Measurements from ENCODE around the gene LGR5. TPM values are rescaled to one million over a fixed set of nuclear protein-coding genes. Genes with fewer than 3 reads are reported as not detected.

LGR5 gene
- polyA plus RNA-seq, 1 donor (not counting 4 experiments of a cell fraction or from before 2014, with no cell fraction given) = 0.05 TPM

DNA sequence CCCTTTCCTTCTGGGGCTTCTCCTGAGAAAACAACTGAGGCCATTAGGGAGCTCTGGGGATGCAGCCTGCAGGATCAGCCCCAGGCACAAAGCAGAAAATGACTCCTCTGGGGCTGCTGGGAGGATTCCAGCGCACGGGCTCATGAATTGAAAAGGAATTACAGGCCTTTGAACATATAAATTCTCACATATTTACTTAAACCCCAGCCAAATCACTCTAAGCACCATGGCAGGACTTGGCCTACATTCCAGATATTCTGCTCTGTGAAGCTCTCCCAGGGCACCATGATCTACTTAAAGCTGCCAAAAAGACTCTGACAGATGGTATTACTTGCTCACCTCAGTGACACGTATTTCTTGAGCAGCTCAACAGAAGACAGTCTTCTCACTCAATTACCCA is 136.9 kb downstream of the LGR5 start:
- Histone ChIP-seq H3K79me2 (ENCODE audit: control insufficient read depth, insufficient read depth, low read length) (no peaks in the 10 kb centered on the region), H3K4me2 (ENCODE audit: control insufficient read depth, extremely low read depth, insufficient read depth, low read depth, low read length) (no peak overlapping the region), H3K27me3 (ENCODE audit: control insufficient read depth, extremely low read depth, insufficient read depth, low read length) (no peaks in the 10 kb centered on the region), H3K9me3 (ENCODE audit: control insufficient read depth, low read depth, low read length) (no peaks in the 10 kb centered on the region), H4K20me1 (ENCODE audit: control insufficient read depth, extremely low read depth, insufficient read depth, low read length) (no peaks in the 10 kb centered on the region), H3K27ac (ENCODE audit: control insufficient read depth, insufficient read depth, low read length) (no peak overlapping the region), H3K9me1 (ENCODE audit: control insufficient read depth, extremely low read depth, insufficient read depth, low read length) (no peaks in the 10 kb centered on the region), H3K9ac (ENCODE audit: control insufficient read depth, extremely low read depth, insufficient read depth, low read length) (no peak overlapping the region), H3K4me1 (ENCODE audit: control insufficient read depth, extremely low read depth, insufficient read depth, low read length) (peaks cover 26% of the 10 kb centered on the region), H3K36me3 (ENCODE audit: control insufficient read depth in 2 of 2, extremely low read depth in 1 of 2, insufficient read depth in 2 of 2, low read length in 2 of 2) (no peaks in the 10 kb centered on the region), H3K4me3 (ENCODE audit: control insufficient read depth in 2 of 3, extremely low read depth in 1 of 3, insufficient read depth in 2 of 3, low read depth in 1 of 3, low read length in 3 of 3) (no peak overlapping the region), H2AFZ (ENCODE audit: control insufficient read depth, low read length) (peak overlapping the region; percentile 66)
- DNase-seq (ENCODE audit: low read depth, low spot score) = no peak
- TF ChIP-seq EZH2 (IDR thresholded peaks at IDR 0.05; ENCODE audit: low read length) = no peak
- TF ChIP-seq, protein P1, sequence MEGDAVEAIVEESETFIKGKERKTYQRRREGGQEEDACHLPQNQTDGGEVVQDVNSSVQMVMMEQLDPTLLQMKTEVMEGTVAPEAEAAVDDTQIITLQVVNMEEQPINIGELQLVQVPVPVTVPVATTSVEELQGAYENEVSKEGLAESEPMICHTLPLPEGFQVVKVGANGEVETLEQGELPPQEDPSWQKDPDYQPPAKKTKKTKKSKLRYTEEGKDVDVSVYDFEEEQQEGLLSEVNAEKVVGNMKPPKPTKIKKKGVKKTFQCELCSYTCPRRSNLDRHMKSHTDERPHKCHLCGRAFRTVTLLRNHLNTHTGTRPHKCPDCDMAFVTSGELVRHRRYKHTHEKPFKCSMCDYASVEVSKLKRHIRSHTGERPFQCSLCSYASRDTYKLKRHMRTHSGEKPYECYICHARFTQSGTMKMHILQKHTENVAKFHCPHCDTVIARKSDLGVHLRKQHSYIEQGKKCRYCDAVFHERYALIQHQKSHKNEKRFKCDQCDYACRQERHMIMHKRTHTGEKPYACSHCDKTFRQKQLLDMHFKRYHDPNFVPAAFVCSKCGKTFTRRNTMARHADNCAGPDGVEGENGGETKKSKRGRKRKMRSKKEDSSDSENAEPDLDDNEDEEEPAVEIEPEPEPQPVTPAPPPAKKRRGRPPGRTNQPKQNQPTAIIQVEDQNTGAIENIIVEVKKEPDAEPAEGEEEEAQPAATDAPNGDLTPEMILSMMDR (optimal IDR thresholded peaks at IDR 0.05 in 1 of 3, IDR thresholded peaks at IDR 0.05 in 1 of 3, conservative IDR thresholded peaks at IDR 0.05 in 1 of 3; ENCODE audit: extremely low read depth in 1 of 3, insufficient read depth in 2 of 3, low read length in 3 of 3) = no peak
- no peak for FAIRE-seq
- dilution Hi-C loops (cut with MboI; ENCODE audit: extremely low pct_ligation_motif_present, low sequenced_read_pairs) = no loop called here

DNA sequence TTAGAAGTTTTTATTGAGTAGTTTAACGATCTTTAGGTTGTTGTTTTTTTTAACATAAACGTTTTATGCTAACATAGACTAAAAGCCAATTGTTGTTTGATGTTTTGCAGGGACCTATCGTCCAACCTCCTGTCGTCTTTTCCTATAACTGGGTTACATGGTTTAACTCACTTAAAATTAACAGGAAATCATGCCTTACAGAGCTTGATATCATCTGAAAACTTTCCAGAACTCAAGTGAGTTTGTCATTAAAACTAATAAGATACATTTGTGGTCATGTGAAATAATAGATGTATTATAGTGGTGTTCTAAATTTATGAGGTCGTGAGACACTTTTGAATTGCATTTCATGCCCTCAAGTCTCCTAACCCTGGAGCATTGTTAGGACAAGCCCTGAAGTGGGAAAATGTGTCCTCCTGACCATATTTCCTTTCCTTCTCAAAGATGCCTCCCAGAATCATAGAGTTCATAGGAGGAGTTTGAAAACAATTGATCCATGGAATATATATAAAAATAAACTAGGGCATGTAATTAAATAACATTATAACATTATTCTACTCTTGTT is 139.2 kb downstream of the LGR5 start:
- no peak overlapping the region for H3K9ac ChIP-seq (ENCODE audit: control insufficient read depth, extremely low read depth, insufficient read depth, low read length)
- no peak overlapping the region for H3K4me3 ChIP-seq (ENCODE audit: control insufficient read depth in 2 of 3, extremely low read depth in 1 of 3, insufficient read depth in 2 of 3, low read depth in 1 of 3, low read length in 3 of 3)
- no peaks in the 10 kb centered on the region for H4K20me1 ChIP-seq (ENCODE audit: control insufficient read depth, extremely low read depth, insufficient read depth, low read length)
- H3K4me2 ChIP-seq (ENCODE audit: control insufficient read depth, extremely low read depth, insufficient read depth, low read depth, low read length) = no peak overlapping the region
- no peaks in the 10 kb centered on the region for H3K9me3 ChIP-seq (ENCODE audit: control insufficient read depth, low read depth, low read length)
- no peaks in the 10 kb centered on the region for H3K27me3 ChIP-seq (ENCODE audit: control insufficient read depth, extremely low read depth, insufficient read depth, low read length)
- peak overlapping the region; percentile 17 for H2AFZ ChIP-seq (ENCODE audit: control insufficient read depth, low read length)
- no peaks in the 10 kb centered on the region for H3K36me3 ChIP-seq (ENCODE audit: control insufficient read depth in 2 of 2, extremely low read depth in 1 of 2, insufficient read depth in 2 of 2, low read length in 2 of 2)
- FAIRE-seq = peak; percentile 26
- no peak for DNase-seq (ENCODE audit: low read depth, low spot score)
- H3K27ac ChIP-seq (ENCODE audit: control insufficient read depth, insufficient read depth, low read length) = no peak overlapping the region
- no peaks in the 10 kb centered on the region for H3K79me2 ChIP-seq (ENCODE audit: control insufficient read depth, insufficient read depth, low read length)
- dilution Hi-C loops (cut with MboI; ENCODE audit: extremely low pct_ligation_motif_present, low sequenced_read_pairs) = no loop called here
- TF ChIP-seq, protein P1 (optimal IDR thresholded peaks at IDR 0.05 in 1 of 3, IDR thresholded peaks at IDR 0.05 in 1 of 3, conservative IDR thresholded peaks at IDR 0.05 in 1 of 3; ENCODE audit: extremely low read depth in 1 of 3, insufficient read depth in 2 of 3, low read length in 3 of 3) = no peak
- no peak for TF ChIP-seq EZH2 (IDR thresholded peaks at IDR 0.05; ENCODE audit: low read length)
- peaks cover 34% of the 10 kb centered on the region for H3K4me1 ChIP-seq (ENCODE audit: control insufficient read depth, extremely low read depth, insufficient read depth, low read length)
- H3K9me1 ChIP-seq (ENCODE audit: control insufficient read depth, extremely low read depth, insufficient read depth, low read length) = no peaks in the 10 kb centered on the region
